Activated CD4-positive, alpha-beta T cell treated with anti-CD3 and anti-CD28 coated beads, Interleukin-10, Interleukin-2, amounts not matched to agents 100 ng/mL and 50 ng/mL, durations not matched to agents 16 hours and 8 hours (primary cell): ENCODE data around the gene FEN1.

Source experiments
- DNase-seq: peaks from one replicate; pipeline ENCODE4 v3.0.0-alpha.2; 2020

The FEN1 gene

DNA sequence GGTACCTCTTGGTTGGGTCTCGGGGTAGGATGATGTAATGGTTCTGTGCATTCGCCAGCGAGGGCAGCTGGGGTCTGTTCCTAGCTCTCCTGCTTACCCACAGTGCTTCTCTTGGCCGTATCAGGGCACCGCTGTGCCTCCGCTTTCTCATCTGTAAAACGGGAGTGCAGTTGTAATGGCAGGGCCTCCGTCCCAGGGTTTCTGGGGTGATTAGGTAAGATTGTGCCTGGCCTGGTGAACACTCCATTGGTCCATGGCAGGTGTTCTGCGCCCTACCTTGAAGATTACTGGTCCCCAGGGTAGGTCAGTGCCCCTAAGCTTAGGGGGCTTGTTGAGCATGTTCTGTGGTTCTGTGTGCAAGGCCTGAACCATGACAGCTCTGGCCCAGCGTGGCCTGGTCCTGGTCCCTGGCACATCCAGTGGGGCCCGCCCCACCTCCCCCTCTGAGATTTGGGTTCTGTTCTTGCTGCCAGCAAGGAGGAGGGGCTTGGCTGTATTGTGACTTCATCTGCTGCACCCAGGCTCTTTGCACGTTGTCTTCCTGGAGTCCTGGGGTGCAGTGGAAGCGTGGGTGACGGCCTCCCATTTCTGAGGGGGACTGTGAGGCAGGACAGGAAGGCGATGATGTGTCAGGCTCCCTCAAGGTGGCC is 35.4 kb upstream of the FEN1 start:
- no peak for DNase-seq

DNA sequence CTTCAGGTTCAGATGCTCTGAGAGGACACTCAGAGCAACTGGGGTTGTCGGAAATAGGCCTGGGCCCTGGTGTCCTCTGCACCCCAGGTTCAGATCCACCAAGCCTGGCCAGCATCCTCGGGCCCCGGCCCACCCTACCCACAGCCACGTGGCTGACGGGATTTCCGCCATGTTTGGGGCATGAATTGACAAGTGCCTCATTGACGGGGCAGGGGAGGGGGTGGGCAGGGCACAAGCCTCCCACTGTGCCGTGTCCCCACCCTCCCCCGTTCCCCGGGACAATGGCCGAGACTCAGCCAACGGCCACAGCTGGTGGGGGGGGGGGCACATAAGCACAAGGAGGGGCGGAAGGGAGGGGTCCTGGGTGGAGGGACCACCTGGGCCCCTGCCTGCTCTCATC is 31.8 kb upstream of the FEN1 start:
- DNase-seq = no peak

DNA sequence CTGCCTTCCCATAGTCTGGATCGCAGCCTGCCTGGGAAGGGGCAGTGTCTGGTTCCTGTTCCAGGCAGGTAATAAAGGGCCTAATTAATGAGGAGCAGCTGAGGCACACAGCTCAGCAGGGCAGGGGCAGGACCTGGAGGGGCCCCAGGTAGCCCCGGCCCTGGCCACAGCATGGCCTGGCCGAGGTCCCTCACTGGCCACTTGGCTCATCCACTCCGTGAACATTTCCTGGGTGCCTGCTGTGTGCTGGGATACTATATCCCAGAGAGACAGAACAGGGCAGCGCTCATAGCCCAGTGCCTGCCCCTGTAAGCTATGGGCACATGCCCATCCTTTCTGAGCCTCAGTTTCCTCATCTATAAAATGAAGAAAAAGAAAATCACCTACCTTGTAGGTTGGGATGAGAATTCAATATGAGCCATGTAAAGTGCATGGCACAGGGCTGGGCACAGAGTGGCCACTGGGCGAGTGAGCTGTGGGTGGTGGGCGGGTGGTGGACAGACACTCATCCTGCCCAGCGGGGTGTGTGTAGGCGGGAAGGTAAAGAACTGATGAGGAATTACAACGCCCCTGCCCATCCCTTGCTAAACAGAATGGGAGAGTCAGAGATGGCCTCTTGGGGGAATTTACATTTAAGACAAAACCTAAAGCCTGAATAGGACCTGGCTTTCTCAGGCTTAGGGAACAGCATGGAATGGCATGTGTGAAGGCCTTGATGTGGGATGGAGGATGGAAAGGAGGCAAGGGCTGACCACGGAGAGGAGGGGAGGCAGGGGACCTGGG is 31.1 kb upstream of the FEN1 start:
- DNase-seq = no peak

DNA sequence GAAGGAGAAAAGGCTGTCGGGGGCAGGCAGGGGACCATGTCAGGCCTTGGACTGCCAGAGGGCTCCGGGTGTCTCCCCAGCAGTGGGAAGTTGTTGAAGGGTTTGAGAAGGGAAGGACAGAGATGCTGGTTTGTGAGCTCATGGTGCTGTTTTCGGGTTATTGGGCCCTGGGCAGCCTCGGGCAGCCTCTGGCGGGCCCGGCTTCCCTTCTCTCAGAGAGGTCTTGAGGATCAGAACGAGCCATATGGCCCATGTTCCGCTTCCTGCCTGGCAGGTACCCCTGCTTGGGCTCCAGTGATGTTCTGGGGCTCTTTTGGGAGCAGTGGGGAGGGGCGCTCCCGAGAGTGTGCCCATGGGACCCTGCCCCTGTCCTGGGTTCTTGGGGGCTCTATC is 30.5 kb upstream of the FEN1 start:
- no peak for DNase-seq

DNA sequence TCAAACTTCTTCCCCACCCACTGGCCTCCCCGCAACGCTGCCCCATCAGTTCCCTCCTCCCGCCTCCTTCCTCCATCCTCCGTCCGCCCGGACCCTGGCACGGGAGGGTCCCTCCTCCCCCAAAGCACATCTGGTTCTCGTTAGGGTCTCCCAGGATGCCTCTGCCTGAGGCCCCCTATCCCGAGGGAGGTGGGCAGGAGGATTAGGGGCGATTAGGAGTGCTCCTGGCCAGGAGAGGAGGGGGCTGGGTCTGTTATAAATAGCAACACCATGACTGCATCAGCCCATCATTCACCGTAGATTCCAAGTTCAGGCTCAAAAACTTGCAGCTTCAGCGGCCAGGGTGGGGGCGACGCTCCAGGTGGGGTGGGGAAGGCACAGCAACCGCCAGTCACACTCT is 29.9 kb upstream of the FEN1 start:
- DNase-seq = no peak

DNA sequence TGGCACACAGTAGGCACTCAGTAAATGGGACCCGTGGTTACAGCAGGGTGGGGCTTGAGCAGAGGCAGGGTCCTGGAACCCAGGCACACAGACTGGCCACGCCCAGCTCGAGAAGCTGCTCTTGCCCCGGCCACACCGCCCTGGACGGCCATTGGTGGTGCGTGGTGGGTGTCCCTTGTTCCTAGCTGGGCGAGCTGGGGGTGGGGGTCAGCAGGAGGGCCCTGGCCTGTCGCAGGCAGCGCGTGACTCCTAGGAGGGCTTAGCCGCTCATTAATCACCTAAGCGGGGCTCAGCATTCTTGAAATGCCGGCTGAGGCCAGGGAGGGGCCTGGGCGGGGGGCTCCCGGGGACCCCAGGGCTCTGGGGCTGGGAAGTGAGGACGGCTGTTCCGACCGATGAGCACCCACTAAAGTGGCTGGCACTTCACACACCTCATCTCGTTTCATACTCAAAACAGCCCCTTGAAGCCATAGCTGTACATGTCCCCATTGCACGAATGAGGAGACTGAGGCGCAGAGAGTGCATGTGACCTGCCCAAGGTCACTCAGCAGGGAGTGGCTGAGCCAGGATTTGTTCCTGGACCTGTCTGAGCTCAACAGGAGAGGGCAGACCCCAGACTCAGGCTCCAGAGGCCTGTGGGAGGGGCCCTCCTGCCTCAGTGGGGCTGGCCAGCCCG is 28.6 kb upstream of the FEN1 start:
- no peak for DNase-seq

DNA sequence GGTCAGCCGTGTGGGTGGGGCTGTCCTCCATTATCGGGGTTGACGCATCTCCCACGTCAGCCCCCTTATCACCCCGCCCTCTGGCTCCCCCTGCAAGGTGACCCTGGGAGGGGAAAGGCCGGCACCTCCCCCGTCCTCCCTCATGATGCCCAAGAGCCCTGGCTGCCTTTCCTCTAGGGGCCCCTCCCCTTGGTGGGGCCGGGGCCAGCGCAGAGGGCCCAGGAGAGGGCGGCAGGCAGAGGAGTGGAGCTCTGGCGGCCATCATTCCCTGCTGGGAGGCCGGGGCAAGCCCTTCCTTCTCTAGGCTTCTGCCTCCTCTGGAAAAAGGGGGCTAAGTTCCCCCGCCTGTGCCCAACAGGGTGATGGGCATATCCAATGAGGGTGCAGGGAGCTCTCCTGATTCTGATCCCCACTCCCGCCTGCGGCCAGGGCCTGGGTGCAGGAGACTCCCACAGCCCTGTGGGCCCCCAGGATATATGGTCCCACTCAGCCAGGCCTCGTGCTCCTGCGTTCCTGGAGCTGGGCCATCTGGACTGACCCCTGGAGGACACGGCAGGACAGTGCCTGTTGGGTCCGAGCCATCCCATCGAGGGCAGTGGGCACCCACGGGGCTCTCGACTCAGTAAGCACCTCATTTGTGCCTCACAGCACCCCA is 28.0 kb upstream of the FEN1 start:
- no peak for DNase-seq

DNA sequence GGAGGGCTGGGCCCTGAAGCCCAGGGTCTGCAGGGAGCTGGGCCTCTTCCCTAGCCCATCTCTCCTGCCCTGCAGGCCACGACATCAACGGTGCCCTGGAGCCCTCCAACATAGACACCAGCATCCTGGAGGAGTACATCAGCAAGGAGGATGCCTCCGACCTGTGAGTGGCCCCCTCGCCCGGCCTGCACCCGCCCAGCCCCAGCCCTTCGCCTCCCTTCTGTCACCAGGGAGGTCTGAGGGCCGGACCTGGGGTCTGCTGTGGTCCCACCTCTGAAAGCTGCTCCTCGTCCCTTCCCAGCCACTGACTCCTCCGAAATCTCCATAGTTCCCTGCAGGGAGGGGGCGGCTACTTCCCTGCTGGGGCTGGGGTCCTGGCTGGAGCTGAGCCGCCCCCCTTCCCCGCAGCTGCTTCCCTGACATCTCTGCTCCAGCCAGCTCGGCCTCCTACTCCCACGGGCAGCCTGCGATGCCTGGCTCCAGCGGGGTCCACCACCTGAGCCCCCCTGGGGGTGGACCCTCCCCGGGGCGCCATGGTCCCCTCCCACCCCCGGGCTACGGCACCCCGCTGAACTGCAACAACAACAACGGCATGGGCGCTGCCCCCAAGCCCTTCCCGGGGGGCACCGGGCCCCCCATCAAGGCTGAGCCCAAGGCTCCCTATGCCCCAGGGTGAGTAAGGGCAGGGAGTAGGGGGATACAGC is 27.0 kb upstream of the FEN1 start:
- no peak for DNase-seq

DNA sequence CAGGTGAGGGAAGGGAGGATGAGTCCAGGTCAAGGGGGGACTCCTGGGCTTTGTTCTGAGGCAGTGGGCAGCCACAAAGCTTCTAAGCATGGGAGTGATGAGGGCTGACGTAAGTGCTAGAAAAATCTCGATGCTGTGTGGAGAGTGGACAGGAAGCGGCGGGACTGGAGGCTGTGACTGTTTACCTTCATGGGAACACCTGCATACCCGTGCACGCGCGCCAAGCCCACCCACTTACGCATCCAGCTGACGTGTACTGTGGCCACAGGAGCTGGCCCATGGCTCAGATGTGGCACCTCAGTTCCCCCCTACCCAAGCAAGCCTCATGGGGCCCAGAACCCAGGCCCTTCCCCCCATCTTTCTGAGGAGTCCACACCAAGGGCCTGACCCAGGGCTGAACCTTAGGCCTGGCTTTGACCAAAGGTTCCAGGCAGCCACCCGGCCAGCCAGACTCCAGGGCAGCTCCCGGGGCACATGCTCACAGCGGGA is 26.3 kb upstream of the FEN1 start:
- DNase-seq = no peak

DNA sequence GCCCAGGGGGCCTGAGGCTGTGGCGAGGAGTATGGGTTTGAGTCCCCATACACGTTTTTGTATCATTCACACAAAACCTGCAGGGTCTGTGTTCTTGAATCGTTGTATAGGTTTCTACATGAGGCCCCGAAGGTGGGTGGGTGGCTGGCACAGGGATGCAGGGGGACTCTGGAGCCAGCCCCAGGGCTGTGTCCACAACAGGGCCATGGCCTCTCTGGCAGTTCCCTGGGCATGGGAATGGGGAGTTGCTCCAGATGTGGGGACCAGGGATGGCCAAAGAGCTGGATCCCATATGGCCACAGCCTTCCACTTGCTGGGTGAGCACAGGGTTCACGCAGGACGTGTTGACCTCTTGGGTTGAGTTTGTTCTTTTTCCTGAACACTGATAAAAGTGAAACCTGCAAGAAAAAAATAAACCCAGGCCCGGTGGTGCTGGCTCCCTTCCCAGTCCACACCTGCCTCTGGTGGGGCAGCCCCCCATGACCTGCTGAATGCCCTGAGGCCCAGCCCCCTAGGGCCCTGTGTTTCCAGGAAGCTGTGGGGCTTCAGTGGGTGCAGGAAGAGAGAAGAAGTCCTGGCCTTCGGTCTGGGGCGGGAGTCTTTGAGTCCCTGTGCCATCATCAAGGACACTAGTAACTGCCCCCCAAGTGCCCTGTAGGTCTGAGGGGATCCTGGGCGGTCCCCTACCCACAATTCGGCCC is 24.2 kb upstream of the FEN1 start:
- DNase-seq = no peak

DNA sequence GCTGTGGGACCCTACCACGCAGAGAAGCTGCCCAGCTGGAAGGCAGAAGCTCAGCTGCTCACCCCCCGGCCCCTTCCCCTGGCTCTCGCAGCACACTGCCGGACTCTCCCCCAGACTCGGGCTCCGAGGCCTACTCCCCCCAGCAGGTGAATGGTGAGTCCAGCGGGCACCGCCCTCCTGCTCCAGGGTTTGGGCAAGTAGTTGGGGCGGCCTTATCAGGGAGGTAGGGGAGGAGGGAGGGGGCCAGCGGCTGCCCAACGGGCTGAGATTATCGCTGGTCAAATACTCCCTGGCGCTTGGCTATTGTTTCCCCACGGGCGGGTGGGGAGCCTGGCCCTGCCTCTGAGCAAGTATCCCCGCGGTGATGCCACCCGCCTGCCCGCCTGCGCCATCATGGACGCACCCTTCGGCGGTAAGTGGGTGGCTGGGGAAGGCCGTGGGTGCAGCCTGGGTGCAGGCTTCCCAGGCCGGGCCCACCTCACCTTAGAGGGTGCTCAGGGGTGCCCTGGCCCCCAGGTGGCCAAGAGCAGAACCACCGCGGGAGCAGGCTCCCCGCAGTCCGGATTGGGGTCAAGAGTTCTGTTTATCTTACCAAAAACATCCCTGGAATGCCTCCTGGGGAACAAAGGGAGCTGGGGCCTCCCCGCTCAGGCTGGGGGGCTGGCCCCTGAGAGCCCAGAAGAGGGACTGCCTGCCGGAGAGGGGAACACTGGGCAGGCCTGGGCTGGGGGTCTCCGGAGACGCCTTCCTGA is 23.4 kb upstream of the FEN1 start:
- DNase-seq = no peak

DNA sequence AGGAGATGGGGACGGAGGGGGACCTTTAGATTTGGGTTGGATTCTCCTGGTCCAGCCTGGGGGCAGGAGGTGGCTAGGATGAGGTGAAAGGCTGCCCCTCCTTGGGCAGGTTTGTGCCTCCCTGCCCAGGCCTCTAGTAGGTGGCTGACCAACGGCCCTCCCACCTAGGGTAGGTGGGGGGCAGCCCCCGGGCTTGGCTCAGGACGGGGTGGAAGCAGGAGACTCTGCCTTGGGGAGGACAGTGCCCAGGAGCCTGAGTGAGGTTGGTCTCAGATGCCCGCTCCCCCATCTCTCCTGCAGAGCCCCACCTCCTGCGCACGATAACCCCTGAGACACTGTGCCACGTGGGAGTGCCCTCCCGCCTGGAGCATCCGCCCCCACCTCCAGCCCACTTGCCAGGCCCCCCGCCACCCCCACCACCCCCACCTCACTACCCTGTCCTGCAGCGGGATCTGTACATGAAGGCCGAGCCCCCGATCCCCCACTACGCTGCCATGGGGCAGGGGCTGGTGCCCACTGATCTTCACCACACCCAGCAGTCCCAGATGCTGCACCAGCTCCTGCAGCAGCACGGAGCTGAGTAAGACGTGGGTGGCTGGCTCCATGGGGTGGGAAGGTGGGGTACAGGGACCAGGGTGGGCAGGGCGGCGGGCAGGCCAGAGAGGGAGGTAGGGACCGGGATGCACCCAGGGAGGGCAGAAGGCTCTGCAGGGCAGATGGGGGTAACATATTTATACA is 22.6 kb upstream of the FEN1 start:
- no peak for DNase-seq

DNA sequence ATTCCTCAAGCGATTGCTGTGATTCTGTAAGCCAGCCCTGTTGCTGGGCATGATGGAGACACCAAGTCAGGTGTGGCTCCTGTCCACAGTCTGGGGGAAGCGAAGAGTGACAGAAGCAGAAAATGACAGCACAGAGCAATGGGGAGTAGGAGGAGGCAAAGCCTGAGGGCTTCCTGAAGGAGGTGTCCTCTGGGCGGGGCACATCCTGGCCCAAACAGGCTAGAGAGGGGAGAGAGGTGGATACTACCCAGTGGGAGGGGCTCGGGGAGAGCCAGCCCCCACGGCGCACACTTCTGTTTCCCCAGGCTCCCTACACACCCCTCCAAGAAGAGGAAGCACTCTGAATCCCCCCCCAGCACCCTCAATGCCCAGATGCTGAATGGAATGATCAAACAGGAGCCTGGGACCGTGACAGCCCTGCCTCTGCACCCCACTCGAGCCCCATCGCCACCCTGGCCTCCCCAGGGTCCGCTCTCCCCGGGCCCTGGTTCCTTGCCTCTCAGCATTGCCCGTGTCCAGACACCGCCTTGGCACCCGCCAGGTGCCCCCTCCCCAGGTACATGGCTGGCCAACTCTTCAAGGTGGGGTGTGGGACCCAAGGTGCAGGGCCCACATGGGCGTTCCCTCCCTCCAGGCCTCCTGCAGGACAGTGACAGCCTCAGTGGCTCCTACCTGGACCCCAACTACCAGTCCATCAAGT is 21.4 kb upstream of the FEN1 start:
- DNase-seq = no peak

DNA sequence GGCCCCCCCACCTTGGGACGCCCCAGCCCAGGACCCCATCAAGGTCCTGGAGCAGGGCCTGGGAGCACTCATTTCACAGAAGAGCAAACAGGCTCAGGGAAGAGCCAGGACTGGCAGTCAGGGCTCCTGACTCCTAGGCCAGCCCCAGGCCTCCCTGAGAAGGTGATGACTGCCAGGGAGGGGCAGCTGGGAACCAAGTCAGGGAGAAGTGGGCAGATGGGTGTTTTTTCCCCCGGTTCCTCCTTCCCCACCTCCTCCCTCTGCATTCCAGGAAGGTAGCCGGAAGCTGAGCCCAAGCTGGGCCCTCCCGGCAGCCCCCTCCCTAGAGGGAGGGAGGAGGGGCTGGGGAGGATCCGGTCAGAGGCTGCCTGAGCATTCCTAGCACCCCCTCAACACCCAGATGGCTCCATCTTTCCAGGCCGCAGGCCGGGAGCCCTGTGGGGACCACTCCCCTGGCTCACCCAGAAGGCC is 20.7 kb upstream of the FEN1 start:
- DNase-seq = no peak

DNA sequence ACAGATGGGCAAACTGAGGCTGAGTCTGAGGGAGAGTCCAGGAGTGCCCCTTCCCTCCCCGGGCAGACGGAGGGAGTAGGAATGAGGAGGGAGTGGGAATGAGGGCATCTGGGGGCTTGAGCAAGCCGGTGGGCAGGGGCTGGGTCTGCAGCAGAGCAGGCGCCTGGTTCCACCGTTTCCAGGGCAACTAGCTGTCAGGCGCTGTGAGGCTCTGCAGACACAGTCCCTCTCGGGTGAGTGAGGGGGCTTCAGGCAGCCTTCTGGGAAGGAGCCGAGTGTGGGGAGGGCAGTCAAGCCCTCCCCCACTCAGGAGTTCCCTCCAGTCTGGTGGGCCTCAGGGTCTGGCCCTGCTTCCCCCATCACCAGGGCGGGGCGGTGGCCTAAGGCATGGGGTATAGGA is 19.4 kb upstream of the FEN1 start:
- DNase-seq = no peak

DNA sequence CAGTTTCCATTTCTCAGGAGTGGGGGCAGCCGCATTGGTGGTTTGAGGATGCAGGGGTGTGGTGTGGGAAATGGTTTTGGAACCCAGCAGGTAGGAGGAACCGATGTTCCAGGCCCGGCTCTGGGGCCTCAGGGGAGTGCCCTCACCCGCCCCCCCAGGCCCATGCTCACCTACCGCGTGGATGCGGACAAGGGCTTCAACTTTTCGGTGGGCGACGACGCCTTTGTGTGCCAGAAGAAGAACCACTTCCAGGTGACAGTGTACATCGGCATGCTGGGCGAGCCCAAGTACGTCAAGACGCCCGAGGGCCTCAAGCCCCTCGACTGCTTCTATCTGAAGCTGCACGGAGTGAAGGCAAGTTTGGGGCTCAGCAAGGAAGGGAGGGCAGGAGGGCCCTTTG is 18.9 kb upstream of the FEN1 start:
- no peak for DNase-seq

DNA sequence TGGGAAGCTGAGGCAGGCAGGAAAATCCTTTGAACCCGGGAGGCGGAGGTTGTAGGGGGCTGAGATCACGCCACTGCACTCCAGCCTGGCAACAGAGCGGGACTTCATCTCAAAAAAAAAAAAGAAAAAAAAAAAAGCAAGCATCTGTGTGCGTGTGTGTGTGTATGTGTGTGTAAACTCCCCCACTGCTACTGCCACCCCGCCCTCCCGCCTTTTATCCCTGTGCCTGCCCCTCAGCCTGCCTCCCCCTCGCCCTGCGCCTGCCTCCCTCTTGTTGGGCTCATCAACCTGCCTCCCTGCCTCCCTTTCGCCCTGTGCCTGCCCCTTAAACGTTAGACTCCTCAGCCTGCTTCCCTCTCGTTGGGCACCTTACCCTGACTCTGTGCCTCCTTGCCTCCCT is 18.3 kb upstream of the FEN1 start:
- DNase-seq = no peak

DNA sequence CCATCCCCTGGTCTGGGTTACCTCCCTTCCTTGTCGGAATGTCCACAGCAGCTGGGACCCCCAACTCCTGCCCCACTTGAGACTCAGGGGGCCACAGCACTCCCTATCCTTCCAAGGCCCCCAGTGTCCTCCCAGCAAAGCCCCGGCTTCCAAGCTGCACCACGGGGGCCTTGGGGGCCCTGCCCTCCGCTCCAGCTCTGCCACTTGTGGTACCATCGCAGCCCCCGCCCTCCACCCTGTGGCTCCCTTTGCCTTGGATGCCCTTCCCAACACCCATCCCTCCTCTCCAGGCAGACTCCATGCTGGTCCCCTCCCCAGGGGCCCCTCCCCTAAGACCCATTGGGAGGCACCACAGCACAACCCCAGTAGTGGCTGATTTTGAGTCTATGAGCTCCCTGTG is 17.6 kb upstream of the FEN1 start:
- DNase-seq = no peak

DNA sequence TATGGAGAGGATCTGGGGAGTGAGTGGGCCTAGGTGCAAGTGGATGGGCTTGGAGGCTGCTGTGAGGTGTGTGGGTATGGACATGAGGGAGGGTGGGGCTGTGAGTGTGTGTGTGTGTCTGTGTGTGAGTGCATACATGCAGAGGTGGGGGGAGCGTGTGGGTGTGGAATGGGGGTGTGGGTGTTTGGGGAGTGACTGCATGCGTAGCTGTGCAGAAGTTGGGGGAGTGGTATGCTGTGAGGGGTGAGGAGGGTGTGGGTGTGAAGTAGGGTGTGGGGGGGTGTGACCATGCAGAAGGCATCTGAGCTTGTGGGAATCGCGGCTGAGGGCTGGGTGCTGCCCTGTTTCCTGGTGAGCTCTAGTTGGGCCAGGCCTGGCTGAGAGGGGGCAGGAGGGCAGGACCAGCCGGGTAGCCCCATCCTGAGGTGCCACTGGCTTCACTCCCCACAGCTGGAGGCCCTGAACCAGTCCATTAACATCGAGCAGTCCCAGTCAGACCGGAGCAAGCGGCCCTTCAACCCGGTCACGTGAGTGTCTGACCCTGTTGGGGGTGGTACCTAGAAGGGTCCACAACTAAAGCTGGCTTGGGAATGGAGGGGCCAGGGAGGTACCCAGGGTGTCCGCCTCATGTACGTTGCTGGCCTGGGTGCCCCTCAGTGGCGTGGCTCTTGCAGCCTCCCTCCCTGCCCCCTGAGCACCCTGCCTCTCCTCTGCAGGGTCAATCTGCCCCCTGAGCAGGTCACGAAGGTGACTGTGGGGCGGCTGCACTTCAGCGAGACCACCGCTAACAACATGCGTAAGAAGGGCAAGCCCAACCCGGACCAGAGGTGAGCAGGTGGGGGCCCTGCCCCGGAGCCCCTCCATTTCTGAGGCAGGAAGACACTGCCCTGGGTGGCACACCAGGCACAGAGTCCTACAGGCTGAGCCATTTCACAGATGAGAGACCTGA is 16.8 kb upstream of the FEN1 start:
- no peak for DNase-seq
